Mesenteric fat pad (tissue), 1 donor: Measurements from ENCODE around the gene ROBO1. TPM values are rescaled to one million over a fixed set of nuclear protein-coding genes. Genes with fewer than 3 reads are reported as not detected.
"Not testable (repeated sequence)": the region's sequence is repeated elsewhere in the genome, so short reads cannot be mapped to it uniquely, and the experiment has no call there.

Experiments
- DNase-seq: peaks from one replicate; pipeline ENCODE4 v3.0.0-alpha.2; 2020; ENCODE audit warnings: low spot score
- total RNA-seq: library from RNA; stranded (reverse); fragmentation: NEBNext Ultra II Directional; extraction: Animal tissue kit (Norgen Biotek cat#: 25700); gene quantifications from one replicate; pipeline ENCODE4 v1.2.1, GENCODE V29; 2021
- donor health status: DM: yes; HTN: yes; CAD: no.

The ROBO1 gene
- total RNA-seq, 1 donor from 2014 or later, result 7.1 TPM

DNA sequence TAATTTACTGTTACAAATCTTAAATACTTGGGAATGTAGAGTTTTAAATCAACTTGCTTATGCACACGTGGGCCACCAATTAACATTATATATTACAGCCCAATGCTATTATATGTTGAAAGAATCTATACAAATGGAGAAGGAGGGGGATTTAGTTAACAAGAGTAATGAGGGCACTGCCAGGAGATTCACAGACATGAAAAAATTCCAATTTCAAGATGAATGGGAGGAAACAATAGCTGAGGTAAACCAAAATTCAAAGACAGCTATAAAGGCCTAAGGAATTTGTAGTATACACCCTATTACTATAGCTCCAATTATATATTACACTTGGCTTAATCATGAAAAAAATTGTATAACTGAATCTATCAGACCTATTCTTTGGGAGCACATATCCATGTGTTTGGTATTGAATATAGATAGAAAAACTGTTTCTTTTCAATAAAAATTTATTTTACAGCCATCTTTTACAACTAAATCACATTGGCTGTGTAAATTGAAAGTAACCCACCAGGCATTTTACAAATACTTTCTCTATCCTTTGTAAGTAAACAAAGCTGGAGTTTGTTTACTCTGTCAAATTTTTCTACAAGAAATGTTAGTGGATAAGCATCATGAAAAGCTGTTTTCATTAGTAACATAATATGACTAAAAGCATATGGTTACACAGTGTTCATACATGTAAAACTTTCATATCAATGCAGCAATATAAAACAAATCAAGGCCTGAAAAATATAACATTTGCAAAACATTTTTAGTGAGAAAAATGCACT lies 1045.8 kb downstream of the ROBO1 start:
- no peak for DNase-seq

DNA sequence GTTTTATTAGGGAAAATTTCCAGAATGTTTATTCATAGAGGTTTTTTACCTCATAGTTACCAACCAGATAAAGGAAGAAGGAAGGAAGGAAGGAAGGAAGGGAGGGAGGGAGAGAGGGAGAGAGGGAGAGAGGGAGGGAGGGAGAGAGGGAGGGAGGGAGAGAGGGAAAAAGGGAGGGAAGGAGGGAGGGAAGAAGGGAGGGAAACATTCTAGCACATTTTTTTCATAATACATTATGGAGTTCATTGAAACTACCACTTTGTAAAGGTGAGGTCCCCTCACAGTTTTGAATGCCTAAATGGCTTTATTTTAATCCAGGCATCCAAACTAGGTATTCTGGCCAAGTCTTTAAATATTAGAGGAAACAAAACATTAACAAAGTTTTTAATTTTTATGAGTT lies 1049.1 kb downstream of the ROBO1 start:
- DNase-seq, result no peak

DNA sequence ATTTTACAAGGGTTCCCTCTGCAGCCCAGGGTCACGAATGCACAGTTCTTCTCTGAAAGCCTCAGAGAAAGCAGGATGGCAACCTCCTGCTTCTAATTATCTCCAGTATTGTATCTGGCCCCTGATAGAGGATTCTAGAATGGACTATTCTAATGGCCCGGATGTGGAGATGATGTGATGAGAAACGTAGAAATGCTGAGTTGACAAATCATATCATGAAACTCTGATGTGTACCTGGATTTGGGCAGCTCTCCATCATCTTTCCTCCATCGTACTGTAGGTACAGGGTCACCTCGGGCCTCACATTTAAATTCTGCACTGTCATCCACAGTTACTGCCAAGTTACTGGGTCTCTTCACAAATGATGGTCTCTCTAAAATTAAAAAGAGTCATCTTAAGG lies 1050.8 kb downstream of the ROBO1 start:
- no peak for DNase-seq

DNA sequence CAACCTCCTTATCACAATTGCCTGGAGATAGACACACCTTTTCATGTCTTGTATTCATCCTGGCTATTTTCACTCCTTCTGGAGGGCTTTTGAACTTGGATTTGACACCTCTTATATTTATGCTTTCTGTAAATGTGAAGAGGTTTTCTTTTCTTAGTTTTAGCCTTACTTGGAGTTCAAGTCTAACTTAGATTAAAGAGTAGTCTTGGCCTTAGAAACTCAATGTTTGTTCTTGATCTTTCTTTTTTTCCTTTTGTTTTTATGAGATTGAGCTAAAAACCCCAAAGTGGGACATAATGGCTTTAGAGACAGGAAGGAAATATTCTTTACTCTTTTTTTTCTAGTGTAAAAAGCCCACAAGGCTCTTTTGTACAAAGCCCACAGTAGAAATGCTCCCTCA lies 1054.9 kb downstream of the ROBO1 start:
- no peak for DNase-seq

DNA sequence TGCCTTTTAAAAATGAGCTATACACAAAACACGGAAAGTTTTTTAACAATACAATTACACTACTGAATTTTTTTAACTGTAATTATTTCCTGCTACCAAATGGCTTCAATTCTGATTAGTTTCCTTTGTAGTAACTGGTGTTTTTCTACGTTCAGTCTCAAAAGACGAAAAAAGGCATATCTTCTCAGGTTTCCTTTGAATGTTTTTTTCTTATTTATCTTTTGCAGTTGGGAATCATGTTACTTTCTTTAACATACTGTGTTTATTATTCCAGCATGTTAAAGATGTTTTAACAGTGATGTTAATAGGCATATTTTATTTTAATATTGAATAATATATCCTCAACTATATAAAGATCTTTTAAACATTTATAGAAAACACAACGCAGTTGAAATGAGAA lies 1055.5 kb downstream of the ROBO1 start:
- DNase-seq, result no peak

DNA sequence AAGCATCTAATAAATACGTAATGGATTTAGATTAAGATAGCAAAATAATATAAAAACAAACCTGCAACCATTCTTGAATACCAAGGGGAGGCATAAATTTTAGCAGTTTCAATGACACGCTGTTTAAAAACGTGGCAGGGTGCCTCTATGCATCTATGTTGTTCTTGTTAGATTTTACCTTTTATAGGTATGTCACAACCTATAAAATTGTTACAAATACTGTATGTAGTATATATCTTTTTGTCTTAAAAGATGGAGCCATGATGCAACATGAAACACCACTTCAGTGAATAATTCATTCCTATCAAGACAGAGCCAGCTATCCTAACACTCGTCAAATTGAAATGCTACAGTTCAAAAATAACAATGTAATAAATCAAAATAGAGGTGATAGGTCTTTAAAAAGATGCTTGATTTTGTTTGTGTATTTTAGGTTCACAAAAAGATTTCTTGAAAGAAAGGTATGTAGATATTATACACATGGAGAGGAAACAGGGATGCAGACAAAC lies 1059.2 kb downstream of the ROBO1 start:
- no peak for DNase-seq

DNA sequence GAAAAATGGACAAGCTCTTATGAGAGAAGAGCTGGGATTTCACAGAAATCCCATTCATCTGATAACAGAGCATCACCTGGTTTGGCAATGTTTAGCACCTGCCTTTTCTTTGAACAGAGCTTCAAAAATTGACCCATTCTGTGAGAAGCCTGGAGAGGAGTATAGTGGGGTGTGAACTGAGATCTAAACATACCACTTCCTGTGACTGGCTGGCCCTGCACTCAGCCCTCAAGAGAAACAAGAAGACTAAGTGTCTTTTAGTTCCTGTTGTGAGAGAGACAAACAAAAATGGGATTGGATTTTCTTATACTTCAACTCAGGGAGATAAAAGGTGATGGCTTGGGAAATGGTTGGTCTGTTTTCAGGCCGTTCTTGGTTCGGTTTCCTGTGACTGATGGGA lies 1060.2 kb downstream of the ROBO1 start:
- DNase-seq, result no peak

DNA sequence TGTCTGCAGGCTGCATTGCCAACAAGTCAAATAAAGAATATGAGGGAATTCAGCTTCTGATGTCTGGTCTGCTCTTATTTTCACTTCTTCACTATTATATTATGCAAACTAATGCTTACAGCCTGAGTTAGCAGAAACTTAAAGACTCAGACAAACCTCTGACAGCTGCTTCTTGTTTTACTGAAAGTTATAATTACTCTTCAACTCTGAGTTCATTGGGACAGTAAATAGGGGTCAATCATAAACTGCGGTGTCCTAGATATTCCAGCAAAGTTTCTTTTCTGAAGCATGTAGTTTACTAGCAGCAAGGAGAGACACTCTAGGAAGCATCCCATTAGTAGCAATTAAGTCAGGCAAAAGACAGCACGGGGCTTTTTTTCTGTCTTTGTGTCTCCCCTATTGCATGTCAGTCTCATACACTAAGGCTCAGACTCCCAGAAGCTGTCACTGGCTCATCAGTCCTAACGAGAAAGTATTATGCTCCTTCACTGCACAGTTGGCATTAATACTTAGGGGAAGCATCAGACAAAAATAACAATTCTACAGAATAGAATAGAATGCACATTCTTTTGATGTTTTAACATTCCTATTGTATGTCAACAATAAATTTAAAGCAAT lies 1060.8 kb downstream of the ROBO1 start:
- DNase-seq, result no peak

DNA sequence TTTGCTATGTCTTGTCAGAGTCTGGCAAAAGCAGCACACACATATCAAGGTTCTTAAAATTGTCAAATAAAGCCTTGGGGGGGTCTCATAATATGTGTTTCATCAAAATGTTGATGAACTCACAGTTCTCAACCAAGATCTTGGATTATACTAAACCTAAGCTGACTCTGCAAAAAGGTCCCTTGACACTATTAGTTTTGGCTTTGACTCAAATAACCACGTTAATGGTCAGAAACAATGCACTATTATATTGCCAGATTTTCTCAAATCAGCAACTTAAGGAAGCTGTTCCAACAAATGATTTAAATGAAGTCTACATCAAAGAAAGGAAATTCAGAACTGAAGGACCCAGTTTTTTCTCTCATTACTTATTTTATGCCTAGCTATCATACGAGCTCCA lies 1063.9 kb downstream of the ROBO1 start:
- no peak for DNase-seq

DNA sequence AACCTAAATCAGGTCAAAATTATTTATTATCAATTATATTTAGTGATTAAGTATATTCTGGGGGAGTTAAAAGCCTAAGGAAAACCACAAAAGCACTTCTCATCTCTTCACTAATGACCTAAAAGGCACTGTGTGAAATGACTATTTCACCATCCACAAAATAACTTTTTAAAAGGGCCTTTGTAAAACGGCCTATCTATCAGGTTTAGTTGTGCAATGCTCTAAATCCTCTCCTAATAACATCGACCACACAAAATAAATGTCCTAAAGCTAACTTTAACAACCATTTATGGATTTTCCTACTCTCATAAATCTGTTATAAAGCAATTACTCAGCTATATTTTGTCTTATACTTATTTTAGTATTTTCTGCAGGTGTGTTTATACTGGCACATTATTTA lies 1066.3 kb downstream of the ROBO1 start:
- DNase-seq, result no peak

DNA sequence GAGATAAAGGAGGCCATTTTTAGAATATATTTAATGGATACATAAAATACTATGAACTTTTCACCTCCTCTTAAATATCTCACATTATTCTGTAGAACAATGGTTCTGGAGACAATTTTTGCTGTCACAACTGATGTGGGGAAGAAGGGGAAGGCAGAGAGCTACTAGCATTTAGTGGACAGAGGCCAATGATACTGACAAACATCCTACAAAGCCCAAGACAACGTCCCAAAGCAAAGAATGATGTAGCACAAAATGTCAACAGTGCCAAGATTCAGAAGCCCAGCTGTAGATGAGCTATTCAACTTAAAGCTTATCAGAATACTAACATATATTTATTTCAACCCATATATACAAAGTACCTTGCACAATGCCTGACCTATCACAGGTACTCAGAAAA lies 1069.4 kb downstream of the ROBO1 start:
- DNase-seq, result no peak

DNA sequence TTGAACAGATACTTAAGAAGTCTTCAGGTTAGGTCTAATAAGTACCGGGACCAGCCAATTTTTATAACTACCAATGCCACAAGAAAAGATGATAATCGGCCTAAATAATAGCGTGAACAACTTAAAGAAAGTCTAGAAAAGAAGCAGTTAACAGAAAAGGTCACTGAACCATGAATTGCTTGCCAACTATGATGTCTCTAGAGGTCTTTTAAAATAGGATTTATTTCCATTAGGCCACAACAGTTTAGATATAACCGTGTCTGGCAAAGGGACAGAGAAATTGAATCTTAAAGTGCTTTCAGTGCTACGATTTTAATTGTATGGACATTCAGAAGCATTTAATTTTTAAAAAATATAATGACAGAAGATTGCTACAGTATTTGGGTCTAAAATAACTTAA lies 1070.4 kb downstream of the ROBO1 start:
- no peak for DNase-seq

DNA sequence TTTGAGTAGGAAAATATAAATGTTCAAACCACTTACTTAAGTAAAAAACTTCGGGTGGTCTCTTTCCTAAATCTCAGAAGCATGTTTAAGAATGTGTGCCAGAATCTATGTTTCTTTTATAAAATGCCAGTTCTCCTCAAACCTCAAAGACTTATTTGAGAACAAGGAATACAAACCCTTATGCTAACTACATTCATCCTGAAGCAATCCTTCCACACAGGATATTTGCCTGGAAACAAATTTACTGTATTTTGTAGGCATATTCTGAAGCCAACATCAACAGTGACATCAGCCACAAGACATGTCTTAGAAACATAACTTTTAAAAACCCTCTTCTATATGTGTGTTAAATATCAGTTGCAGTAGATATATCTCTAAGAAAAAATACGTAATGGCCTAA lies 1077.0 kb downstream of the ROBO1 start:
- DNase-seq, result no peak

DNA sequence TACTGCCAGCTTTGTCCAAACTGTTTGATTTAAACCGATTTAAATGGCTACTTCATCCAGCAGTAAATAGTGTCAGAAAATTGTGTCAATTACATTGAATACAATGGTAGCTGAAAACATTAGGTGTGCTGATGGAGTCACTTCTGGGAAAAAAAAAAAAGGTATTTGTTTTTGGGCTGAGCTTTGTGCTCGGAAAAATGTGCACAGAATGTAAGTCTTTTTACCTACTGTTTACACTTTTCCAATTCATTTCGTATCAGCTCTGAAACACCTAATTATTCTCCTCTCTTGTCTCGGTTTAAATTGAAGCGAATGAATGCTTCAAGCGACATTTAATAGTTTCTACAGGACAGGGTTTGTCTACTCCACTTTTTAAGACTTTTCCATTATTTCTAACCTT lies 1078.4 kb downstream of the ROBO1 start:
- DNase-seq, result no peak

DNA sequence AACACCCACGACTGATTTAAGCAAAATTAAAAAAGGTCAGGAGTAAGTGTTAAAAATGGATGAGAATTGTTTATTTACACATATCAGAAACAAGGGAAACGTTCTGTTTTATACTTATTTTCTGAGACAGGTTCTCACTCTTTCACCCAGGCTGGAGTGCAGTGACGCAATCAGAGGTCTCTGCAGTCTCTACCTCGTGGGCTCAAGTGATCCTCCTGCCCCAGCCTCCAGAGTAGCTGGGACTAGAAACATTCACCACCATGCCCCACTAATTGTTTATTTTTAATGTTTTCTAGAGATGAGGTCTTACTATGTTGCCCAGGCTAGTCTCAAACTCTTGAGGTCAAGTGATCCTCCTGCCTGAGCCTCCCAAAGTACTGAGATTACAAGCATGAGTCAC lies 1080.3 kb downstream of the ROBO1 start:
- no peak for DNase-seq

DNA sequence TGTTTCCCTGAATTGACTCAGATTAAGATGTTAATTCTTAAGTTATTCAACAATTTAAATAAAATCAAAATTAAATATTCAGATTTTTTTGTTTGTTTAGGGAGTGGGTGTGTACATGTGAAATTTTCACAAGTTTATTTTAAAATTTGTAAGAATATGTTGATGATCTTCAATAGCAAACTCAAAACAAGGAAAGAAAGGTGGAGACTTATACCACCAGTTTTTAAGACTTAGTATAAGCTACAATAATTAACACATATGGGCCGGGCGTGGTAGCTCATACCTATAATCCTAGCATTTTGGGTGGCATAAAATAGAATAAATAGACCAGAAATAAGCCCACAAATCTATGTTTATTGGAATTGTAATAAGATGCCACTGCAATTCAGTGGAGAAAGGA lies 1084.5 kb downstream of the ROBO1 start:
- DNase-seq, result no peak

DNA sequence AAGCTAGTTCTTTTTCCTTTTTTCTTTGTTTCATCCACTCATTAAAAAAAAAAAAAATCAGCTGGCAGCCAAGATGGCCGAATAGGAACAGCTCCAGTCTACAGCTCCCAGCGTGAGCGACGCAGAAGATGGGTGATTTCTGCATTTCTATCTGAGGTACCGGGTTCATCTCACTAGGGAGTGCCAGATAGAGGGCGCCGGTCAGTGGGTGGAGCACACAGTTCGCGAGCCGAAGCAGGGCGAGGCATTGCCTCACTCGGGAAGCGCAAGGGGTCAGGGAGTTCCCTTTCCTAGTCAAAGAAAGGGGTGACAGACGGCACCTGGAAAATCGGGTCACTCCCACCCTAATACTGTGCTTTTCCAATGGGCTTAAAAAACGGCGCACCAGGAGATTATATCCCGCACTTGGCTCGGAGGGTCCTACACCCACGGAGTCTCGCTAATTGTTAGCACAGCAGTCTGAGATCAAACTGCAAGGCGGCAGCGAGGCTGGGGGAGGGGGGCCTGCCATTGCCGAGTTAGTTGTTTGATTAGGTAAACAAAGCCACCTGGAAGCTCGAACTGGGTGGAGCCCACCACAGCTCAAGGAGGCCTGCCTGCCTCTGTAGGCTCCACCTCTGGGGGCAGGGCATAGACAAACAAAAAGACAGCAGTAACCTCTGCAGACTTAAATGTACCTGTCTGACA lies 1092.5 kb downstream of the ROBO1 start:
- DNase-seq, result not testable (repeated sequence)

DNA sequence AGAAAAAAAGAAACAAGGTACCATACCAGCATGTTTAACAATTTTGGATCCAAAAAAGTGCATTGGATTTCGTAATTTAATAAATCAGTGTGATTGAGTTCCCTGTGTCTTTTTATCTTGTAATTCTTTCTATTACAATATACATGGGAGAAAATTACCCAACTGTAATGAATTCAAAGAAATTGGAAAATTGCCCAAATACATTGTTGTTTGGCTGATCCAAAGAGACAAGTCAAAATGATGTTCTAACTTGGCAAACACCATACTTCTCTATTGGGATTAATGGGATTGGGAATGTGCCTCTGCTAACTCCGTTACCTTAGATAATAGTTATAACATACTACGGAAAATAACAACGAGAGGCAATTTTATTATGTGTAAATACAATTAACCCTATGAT lies 1097.1 kb downstream of the ROBO1 start:
- no peak for DNase-seq

DNA sequence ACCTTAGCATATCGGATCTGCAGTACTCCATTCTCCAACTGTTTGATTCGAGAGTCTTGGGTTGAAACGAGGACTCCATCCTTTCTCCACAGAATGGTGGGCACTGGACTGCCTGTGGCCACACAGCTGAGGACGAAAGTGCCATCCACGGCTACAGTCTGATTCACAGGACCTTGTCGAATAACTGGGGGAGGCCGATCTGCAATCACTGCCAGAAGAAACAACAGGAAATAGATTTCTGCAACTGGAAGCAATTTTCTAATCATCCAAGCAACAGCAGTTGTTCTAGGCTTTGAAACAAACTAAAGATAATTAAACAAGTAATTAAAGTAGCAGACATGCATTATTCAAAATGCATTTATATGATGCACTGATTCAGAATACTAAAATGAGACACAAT lies 1097.7 kb downstream of the ROBO1 start:
- no peak for DNase-seq

DNA sequence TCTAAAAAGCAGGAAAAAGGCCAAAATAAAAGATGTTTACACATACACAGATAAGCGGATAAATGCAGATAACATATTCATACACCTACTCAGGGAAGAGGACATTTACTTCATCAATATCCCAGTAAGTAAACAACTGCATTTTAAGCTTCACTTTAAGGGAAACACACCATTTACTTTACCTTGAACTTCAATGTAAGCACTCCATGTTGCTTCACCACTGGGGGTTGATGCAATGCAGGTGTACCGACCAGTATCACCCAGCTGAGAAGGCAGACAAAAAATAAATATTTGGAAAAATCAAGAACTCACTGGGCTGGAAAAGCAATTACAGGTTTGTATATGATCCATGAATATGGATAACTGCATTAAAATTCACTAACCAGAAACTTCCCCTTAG lies 1099.5 kb downstream of the ROBO1 start:
- DNase-seq, result no peak

DNA sequence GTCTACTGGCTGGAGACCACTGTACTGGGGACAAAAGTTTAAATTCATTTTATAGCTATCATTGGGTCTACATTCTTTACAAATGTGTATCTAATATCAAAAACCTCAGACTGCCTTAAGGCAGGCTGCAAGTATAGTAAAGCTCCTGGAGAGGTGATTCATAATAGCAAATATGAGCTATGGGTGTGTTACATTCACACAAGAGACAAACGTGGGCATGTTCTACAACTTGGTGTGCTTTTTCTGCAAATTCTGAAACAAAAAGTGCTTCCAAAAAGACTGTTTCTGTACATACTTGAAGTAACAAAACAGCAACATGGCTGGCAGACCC lies 1101.4 kb downstream of the ROBO1 start:
- DNase-seq, result no peak

DNA sequence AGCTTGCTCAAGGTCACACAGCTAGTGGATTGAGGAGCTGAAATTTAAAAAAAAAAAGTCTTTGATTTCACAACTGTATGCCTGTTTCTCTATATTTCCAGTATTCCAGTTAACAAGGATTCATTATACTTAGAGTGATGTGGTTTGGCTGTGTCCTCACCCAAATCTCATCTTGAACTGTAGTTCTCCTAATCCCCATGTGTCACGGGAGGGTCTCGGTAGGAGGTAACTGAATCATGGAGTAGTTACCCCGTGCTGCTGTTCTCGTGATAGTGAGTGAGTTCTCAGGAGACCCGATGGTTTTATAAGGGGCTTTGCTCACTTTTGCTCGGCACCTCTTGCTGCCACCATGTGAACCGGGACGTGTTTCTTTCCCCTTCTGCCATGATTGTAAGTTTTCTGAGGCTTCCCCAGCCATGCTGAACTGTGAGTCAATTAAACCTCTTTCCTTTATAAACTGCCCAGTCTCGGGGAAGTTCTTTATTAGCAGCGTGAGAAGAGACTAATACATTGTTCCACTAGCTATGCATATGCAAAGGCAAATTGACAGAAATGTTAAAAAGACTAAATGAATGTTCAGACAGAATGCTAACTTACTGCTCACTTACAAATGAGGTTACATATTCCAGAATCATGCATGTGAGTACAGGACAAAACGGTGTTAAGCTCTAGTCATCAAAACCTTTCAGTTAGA lies 1101.9 kb downstream of the ROBO1 start:
- DNase-seq, result no peak
